OCI-LY7 (cell line): ENCODE measurements around the gene PTDSS2. TPM values are rescaled to one million over a fixed set of nuclear protein-coding genes. Genes with fewer than 3 reads are reported as not detected.

Experiments used
- BruUV-seq: library from RNA; stranded (reverse); fragments of 400-500 nt; replicated peaks from 2 replicates; lab custom pipeline; 2021; lab: Mats Ljungman, UMichigan
- CTCF ChIA-PET: fragments of 300-600 bp; sonication (Branson Sonifier 250); formaldehyde crosslinking; loops from one replicate; lab custom pipeline; 2022; ENCODE audit warnings: antibody characterized with exemption; ENCODE audit not compliant: unreplicated experiment; lab: Charles Lee
- POLR2A ChIA-PET: fragments of 300-600 bp; sonication (Branson Sonifier 250); formaldehyde crosslinking; loops from one replicate; lab custom pipeline; 2022; ENCODE audit warnings: antibody characterized with exemption; lab: Charles Lee
- DNase-seq: peaks from one replicate; pipeline ENCODE4 v3.0.0-alpha.2; 2015; ENCODE audit warnings: low spot score
- H2AFZ ChIP-seq: fragments of 200-600 bp; sonication (generic), shearing (Covaris generic); 2 replicates; pipeline ENCODE4 v1.6.1; 2014; ENCODE audit warnings: mild to moderate bottlenecking, antibody characterized with exemption, low read length, moderate library complexity
- H3K27ac ChIP-seq: fragments of 200-600 bp; sonication (generic); 2 replicates; pipeline ENCODE4 v1.5.1; 2014; ENCODE audit warnings: mixed run types, low read depth, mild to moderate bottlenecking, moderate library complexity, low read length, inconsistent platforms; ENCODE audit not compliant: poor library complexity, severe bottlenecking
- H3K36me3 ChIP-seq: fragments of 200-600 bp; sonication (generic); 2 replicates; pipeline ENCODE4 v1.6.1; 2014; ENCODE audit warnings: mild to moderate bottlenecking, antibody characterized with exemption, low read length, moderate library complexity, mixed read lengths; ENCODE audit not compliant: insufficient read depth
- H3K4me1 ChIP-seq: fragments of 200-600 bp; sonication (generic); 2 replicates; pipeline ENCODE4 v1.5.1; 2014; ENCODE audit warnings: mild to moderate bottlenecking, low read length; ENCODE audit not compliant: insufficient read depth, poor library complexity, severe bottlenecking
- H3K4me2 ChIP-seq: fragments of 200-600 bp; sonication (generic); 2 replicates; pipeline ENCODE4 v1.6.1; 2014; ENCODE audit warnings: mild to moderate bottlenecking, low read length
- H3K4me3 ChIP-seq: fragments of 200-600 bp; sonication (generic); 2 replicates; pipeline ENCODE4 v1.5.1; 2014; ENCODE audit warnings: mild to moderate bottlenecking, low read depth, low read length; ENCODE audit not compliant: poor library complexity, severe bottlenecking
- H3K79me2 ChIP-seq: fragments of 200-600 bp; sonication (generic); 2 replicates; pipeline ENCODE4 v1.6.1; 2016; ENCODE audit warnings: low read depth, mild to moderate bottlenecking, low read length, moderate library complexity, mixed read lengths; ENCODE audit not compliant: insufficient read depth
- H3K9me2 ChIP-seq: fragments of 200-600 bp; sonication (generic); 2 replicates; pipeline ENCODE4 v1.6.1; 2016; ENCODE audit warnings: mild to moderate bottlenecking, low read length, mixed read lengths; ENCODE audit not compliant: insufficient read depth
- H3K9me3 ChIP-seq: fragments of 200-600 bp; sonication (generic); 2 replicates; pipeline ENCODE4 v1.6.1; 2014; ENCODE audit warnings: mild to moderate bottlenecking, mixed run types, low read length, mixed read lengths
- H4K20me1 ChIP-seq: fragments of 200-600 bp; sonication (generic); 2 replicates; pipeline ENCODE4 v1.6.1; 2014; ENCODE audit warnings: mild to moderate bottlenecking, antibody characterized with exemption, low read length, moderate library complexity, mixed read lengths; ENCODE audit not compliant: insufficient read depth
- EZH2phosphoT487 ChIP-seq: fragments of 200-600 bp; sonication (generic); IDR thresholded peaks from 2 replicates; pipeline ENCODE4 v1.6.1; 2018; ENCODE audit warnings: low read depth, borderline replicate concordance, mild to moderate bottlenecking, mixed run types, antibody characterized with exemption, low read length, moderate library complexity, mixed read lengths
- intact Hi-C: fragments of 100-400 bp; cut with micrococcal nuclease; formaldehyde crosslinking; loops from one replicate; pipeline ENCODE4 v1.10.0; 2022; ENCODE audit not compliant: unreplicated experiment
- total RNA-seq, 2 experiments: library from RNA; depleted of rRNA in 1 of 2; stranded (reverse); fragments of >200 nt in 1 of 2; shearing (Covaris generic) in 1 of 2; gene quantifications; 2 replicates each; pipeline ENCODE4 v1.2.3, GENCODE V29; 2014 to 2022
- TF ChIP-seq, protein P1 (sequence below): fragments of 200-600 bp; sonication (generic); conservative IDR thresholded peaks from 2 replicates; pipeline ENCODE4 v1.5.1; 2014; ENCODE audit warnings: mild to moderate bottlenecking, antibody characterized with exemption, low read length, moderate library complexity, mixed read lengths

PTDSS2 gene
- total RNA-seq, 2 experiments from 2014 or later = 27.8 to 32.7 TPM

- intact Hi-C loops = no loop called here
- H3K4me2 ChIP-seq = no peak overlapping the region
- peaks cover 14% of the 10 kb centered on the region for H3K4me1 ChIP-seq
- H4K20me1 ChIP-seq = no peaks in the 10 kb centered on the region
- TF ChIP-seq, protein P1, sequence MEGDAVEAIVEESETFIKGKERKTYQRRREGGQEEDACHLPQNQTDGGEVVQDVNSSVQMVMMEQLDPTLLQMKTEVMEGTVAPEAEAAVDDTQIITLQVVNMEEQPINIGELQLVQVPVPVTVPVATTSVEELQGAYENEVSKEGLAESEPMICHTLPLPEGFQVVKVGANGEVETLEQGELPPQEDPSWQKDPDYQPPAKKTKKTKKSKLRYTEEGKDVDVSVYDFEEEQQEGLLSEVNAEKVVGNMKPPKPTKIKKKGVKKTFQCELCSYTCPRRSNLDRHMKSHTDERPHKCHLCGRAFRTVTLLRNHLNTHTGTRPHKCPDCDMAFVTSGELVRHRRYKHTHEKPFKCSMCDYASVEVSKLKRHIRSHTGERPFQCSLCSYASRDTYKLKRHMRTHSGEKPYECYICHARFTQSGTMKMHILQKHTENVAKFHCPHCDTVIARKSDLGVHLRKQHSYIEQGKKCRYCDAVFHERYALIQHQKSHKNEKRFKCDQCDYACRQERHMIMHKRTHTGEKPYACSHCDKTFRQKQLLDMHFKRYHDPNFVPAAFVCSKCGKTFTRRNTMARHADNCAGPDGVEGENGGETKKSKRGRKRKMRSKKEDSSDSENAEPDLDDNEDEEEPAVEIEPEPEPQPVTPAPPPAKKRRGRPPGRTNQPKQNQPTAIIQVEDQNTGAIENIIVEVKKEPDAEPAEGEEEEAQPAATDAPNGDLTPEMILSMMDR = no peak
- no peak for TF ChIP-seq EZH2phosphoT487
- POLR2A ChIA-PET = no interaction called here
- H3K4me3 ChIP-seq = no peak overlapping the region
- CTCF ChIA-PET = no interaction called here
- no peaks in the 10 kb centered on the region for H3K36me3 ChIP-seq
- H3K27ac ChIP-seq = no peak overlapping the region
- DNase-seq = no peak
- no TSS peak for BruUV-seq
- H3K79me2 ChIP-seq = no peaks in the 10 kb centered on the region
- no peaks in the 10 kb centered on the region for H3K9me2 ChIP-seq
- H3K9me3 ChIP-seq = no peaks in the 10 kb centered on the region
- H2AFZ ChIP-seq = no peak overlapping the region
Measured at GRCh38 chr11:443542-444199, 6.4 kb upstream of the PTDSS2 start.

DNA sequence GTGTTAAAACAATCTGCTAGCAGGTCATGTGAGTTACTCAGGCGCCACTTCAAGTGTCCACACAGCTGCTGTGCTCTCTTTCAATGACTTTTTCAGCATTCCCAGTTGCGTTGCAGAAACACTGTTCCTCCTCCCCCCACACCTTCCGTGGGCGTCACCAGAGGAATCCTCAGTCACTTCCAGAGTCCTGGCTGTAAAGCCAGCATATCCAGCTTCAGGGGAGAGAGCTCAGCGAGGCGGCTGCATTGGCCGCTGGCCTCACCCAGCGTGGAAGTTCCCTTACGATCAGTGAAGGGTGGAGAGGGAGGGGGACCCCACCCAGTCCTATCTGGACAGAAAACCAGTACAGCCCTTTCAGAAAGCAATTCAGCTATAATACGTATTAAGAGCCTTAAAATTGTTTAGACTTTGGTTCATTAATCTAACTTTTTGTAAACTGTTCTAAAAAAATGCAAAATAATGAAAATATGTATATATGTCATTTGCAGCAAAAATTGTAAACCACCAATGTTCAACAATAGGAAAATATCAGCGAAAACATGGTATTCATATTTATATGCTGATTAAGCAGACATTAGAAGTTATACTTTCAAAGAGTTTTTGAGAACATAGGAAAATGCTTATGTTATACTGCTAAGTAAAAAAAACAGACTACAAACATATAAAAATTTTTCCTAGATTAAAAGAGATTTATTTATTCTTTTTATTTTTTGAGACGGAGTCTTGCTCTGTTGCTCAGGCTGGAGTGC is 5.5 kb upstream of the PTDSS2 start:
- Histone ChIP-seq H3K4me1 (peaks cover 23% of the 10 kb centered on the region), H3K4me2 (no peak overlapping the region)

More for the DNA sequence above, 5.5 kb upstream of the PTDSS2 start:
- BruUV-seq = no TSS peak
- POLR2A ChIA-PET = interaction anchor here (0.8 kb wide), 1 partner anchor 114 kb away, joined by 3 read pairs; no protein-coding TSS in a partner anchor
- Histone ChIP-seq H4K20me1 (no peaks in the 10 kb centered on the region), H2AFZ (no peak overlapping the region), H3K36me3 (no peaks in the 10 kb centered on the region), H3K4me3 (no peak overlapping the region), H3K9me2 (no peaks in the 10 kb centered on the region), H3K27ac (no peak overlapping the region), H3K79me2 (no peaks in the 10 kb centered on the region; the same call in 1 of the 2 replicates), H3K9me3 (no peaks in the 10 kb centered on the region)
- TF ChIP-seq, protein P1 = no peak
- TF ChIP-seq EZH2phosphoT487 = no peak
- intact Hi-C loops = loop anchor here (5.0 kb wide), 1 partner anchor 93 kb away; the partner anchor contains the start of genes HRAS and LRRC56
- CTCF ChIA-PET = no interaction called here
- DNase-seq = no peak
